RPMI8226 (cell line): ENCODE results near the gene GLB1L.
"Not testable (repeated sequence)": the region's sequence is repeated elsewhere in the genome, so short reads cannot be mapped to it uniquely, and the experiment has no call there.

ENCODE experiments used
- DNase-seq: peaks from one replicate; pipeline ENCODE4 v3.0.0-alpha.2; 2015

Gene GLB1L

DNA sequence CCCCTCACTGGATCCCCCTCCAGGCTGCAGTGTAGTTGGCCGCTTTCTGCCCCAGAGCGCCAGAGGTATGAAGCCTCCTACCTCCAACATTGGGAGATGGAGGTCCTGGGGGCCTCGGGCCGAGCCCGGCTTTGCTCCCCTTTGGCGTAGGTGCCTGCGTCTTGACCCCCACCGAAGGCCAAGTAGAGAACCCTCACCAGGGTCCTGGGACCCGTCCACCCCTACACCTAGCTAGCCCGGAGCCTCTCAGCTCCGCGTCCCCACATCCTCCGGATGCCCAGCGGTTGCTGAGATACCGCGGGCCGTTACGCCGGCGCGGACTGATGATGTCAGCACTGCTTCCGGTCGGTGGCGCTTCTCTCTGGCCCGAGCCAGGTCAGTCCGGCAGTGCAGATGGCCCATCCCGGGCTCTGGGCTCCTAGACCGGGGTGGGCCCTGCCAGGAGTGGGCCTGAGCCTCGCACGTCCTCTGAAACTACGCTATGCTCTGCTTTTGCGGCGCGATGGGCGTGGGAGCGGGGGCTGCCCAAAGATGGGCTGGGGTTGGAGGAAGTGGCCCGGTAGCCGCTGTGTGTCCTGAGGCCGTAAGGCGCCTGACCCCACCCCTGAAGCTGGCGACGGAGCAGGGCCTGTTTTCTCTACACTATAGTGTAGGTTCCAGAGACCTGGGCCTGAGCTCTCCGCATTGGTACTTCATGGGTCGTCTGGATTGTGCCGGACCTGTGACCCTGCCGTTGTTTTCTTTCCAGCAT lies at the start of gene GLB1L, which contains the start of gene STK16:
GLB1L (minus strand) TSS at position 297 of the 751 bp plus-strand sequence. CDS start 1,871 bp downstream, outside the sequence.
STK16 (plus strand) TSS at position 332 of the 751 bp plus-strand sequence. CDS start 521 bp downstream, outside the sequence.
- peak; percentile 90 for DNase-seq

DNA sequence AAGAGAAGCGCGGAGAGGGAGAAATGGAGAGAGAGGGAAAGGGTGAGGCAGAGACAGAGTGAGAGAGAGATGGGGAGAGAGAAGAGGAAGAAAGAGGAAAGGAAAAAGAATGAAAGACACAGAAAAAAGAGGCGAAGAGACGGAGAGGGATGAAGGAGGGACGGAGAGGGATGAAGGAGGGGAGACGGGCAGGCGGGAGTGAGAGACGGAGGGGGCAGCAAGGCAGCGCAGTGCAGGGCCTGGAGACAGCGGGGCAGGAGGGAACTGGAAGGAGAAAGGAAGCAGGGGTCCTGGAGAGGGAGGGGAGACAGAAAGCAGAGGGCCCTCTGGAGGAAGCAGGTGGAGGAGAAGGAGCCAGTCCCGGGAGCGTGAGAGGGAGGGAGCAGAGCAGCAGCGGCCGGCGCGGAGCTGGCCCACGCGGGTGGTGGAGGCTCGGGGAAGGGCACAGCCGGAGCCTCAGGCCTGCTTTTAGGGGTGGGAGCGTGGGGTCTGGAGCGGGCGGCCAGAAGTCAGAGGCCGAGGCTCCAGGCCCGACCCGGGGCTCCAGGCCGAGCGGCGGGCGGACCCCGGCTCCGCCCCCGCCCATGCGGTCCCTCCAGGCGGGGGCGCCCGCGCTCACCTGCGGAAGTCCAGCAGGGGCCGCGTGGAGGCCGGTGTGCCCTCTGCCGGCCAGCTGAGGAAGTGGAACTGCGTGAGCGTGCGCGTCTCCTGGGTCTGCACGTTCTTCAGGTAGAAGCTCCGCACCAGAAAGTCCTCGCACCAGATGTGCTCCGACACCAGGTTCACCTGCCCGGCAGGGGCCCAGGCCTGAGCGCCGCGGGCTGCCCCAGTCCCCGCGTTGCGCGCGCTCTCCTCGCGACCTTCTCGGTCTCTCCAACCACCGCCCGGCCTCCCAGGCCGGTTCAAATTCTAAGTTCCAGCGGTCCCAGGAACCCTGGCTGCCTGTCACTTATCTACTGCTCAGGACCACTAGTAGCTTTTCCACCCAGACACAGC lies 49.4 kb upstream of the GLB1L start:
- DNase-seq: peak; percentile 89

DNA sequence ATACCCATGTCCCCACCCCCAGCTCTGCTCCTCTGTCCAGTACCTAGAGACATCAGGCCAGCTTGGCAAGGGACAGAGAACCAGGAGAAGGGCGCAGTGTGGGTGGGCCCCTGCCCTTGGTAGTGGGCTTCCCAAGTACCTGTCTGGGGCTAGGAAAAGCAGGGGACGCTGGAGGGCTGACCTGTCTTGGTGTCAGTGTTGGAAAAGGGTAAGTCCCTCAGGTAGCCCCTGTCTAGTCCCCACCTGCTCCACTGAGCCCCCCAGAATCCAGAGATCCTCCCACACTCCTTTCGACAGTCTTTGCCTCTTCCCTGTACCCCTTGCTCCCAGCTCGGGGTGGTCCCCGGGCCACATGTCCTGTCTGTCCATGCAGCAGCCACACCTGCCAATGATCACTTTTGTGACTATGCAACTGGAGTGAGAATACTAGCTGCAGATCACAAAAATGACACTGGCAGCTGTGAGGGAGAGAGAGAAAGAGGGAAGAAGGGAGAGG lies 48.5 kb upstream of the GLB1L start:
- DNase-seq: no peak

DNA sequence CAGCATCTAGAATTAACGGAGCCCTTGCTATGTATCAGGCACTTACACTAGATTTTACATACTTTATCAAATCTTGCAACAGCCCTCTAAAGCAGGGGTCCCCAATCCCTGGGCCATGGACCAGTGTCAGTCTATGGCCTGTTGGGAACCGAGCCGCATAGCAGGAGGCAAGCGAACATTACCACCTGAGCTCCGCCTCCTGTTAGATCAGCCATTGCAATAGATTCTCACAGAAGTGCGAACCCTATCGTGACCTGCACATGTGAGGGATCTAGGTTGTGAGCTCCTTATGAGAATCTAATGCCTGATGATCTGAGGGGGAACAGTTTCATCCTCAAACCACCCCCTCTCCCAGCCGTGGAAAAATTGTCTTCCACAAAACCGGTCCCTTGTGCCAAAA lies 47.4 kb upstream of the GLB1L start:
- no peak for DNase-seq

DNA sequence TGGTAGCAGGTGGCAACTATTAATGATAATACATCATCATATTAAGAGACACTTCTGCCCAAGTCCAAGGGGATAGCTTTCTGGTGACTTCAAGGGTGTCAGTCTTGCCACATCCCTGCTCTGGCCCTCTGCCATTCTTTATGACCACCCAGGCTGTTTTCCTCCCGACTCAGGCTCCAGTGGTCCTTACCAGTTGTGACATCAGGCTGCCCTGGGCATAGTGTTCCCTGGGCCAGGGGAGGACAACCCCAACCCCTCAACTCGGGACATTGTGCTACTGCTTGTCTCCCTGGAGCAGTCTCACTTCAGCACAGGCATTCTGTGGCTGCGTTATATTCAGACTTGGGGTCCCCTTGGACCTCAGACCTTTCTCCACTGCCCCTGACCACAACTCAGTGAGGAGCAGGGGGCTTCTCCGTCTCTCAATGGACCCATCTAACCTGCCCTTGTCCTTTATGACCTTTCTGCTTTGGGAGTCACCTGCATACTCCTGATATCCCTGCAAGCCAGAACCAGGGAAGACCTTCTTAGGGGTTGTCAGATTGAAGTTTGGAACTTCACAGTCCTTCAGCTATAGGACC lies 46.8 kb upstream of the GLB1L start:
- DNase-seq: no peak

DNA sequence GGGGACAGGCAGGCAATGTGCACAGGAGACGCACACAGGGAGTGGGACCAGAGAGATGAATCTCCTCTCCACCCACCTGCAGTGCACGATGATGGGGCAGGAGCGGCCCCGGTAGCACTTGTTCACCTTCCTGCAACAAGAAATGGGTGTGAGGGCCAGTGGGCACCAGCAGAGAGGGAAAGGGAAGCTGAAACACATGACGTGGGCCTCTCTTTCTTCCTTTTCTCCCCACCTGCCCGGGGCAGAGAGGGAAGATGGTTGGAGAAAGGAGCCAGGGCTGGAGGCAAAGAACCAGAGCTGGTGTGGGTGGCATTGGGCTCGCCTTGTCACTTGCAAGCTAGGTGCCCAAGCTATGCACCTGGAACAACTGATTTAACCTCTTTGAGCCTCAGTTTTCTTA lies 46.1 kb upstream of the GLB1L start:
- DNase-seq: no peak

DNA sequence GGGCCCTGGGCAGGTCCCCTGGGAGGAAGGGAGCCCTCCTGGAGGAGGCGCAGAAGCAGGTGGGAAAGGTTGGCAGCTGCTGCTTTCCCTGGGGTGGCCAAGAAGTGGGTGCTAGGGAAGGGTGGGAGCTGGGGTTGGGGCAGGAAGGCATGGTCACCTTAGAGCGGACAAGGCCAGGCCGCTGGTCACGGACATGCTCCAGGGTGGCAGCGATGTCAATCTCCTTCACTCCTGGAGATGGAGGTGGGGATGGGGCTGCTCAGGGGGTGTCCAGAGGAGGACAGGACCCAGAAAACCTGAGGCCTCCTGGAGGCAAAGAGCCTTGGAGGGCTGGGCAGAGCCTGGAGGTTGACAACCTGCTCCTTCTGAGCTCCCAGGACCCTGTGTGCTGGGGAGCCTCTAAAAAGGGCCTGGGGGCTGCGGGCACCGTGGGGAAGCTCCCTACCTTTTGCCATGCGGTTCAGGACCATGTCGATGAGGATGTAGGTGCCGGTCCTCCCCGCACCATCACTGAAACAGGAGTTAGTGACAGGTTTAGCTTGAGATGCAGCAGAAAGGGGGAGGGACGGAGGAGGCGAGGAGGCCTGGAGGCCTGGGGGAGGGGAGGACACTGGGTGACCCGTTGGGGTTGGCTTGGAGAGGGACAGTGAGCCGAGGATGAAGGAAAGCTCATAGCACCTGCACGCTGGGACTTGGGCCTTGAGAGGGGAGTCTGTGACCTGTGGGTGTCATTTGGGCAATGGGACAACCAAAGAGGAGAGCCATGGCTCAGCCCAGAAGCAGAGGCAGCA lies 45.3 kb upstream of the GLB1L start:
- no peak for DNase-seq

DNA sequence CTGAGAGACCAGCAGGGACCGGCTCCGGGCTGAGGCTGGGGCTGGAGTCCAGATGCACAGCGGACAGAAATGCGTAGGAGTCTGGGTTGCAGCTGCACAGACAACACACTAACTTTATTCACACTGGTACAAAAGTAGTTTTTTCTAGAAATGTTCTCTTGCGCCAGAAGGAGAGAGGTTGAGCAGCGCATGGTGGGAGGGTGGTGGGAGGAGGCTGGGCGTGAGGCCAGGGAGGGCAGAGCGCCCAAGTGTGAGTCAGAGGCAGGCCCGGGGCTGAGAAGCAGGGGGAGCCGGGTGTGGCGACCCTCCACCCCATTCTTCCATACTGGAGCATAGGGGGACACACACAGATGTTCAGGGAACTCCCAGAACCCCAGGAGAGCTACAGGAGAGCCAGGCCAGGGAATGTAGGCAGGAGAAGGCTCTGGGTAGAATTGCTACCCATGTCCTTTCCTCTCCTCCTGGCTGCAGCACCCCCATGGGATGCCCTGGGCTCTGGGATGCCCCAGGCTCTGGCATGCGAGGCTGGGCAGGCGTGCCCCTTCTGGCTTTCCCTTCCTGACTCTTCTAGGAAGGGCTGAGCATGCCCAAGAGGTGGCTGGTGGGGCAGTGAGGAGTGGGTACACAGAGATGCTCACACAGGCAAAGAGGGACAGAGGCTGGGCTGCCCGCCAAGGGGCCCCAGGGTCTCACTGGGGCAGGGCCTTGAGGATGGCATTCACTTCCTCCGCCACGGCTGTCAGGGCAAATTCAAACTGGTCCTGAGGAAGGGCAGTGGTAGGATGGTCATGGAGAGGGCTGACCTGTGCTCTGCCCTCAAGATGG lies 44.5 kb upstream of the GLB1L start:
- DNase-seq: peak; percentile 11

DNA sequence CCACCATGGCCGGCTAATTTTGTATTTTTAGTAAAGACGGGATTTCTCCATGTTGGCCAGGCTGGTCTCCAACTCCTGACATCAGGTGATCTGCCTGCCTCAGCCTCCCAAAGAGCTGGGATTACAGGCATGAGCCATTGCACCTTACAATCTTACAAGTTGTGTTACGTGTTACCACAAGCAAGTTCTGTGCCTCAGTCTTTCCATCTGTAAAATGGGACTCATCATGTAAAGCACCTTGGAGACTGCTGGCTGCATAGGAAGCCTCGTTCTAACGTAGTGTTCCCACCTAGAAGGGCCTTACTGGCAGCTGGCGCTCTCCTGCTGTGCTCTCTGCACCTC lies 43.9 kb upstream of the GLB1L start:
- no peak for DNase-seq

DNA sequence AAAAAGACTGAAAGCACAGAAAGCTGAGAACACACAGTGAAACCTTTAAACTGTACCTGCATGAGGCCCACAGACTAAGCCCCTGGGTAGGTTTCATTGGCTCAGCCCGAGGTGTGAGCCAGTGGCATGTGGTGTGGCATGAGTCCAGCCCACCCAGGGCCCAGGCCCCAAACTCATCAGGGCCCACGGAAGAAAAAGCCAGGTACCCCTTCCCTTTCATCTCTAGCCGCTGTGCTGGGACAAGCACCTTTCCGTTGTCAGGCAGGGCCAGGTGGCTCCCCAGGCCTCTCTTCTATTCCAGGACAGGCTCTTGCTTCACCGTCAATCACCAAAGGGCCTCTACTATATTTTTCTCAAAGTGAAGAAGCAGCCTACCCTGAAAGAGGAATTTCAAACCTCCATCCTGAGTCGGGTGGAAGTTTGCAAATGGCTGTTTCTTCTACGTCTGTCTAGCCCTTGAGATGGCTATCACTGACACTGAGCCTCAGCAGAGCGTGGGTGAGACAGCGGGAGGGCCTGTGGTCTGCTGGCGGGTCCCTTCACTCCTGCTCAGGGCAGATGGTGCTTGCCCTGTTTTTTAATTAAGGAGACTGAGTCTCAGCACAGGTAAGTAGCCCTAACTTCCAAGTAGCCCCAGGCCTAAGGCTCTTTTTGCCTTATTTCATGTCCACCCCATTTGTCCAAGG lies 42.5 kb upstream of the GLB1L start:
- DNase-seq: no peak

DNA sequence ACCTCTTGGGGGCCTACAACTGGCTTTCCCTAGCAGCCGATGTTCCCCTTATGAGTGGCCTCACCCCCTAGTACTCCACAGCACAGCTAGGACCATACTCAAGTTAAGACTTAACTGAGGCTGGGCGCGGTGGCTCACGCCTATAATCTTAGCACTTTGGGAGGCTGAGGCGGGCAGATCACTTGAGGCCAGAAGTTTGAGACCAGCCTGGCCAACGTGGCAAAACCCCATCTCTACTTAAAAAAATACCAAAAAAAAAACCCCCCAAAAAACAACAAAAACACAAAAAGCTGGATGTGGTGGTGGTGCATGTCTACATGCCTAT lies 41.8 kb upstream of the GLB1L start:
- not testable (repeated sequence) for DNase-seq

DNA sequence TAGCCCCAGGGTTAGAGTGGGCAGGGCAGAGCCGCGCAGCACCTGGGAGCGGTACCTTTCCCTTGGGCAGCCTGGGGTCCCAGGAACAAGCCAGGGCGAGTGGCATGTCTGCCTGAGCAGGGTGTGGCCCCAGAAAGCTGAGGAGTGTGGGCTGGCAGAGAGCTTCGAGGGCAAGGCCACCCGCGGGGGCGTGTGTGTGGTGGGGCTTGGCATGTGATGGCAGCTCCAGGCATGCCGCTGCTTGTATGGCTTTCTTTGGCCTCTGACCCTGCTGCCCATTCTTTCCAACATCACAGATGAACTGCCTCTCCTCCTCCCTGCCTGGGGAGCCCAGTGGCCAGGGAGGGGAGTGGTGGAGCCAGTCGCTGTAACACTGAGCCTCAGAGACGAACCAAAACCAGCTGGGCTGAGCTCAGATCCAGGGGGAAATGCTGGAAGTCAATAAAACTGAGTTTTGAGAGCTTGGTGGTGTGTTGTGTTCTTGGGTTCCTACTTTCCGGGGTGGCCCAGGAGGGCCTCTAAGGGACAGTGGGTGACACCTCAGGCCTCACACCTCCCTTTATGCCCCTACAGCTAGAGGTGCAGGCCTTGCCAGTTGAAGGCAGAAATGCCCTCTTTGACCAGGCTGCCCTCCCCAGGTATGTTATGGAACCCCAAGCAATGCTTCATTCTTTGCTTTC lies 41.3 kb upstream of the GLB1L start:
- DNase-seq: no peak

DNA sequence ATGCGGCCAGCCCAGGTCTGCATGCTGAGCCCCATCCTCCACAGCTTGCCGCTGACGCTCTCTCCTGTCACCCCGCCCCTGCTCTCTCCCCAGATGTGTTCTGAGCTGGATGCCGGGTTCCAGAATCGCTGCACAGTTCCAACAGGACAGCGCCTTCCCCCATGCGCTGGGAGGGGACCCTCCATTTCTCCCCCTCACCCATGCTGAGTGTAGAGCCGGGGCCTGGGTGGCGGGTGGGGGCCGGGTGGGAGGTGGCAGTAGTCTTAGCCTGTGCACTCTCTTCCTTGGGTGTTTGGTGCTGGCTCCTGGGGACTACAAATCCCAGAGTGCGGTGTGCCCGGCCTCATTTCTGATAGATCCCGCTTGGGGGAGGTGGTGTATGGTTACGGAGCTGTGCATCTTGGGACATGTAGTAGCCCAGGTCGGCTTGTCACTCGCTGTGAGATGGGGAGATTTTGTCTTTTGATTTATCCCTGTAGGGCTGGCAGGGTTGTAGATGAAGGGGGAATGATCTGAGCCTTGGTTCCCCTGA lies 40.7 kb upstream of the GLB1L start:
- no peak for DNase-seq

DNA sequence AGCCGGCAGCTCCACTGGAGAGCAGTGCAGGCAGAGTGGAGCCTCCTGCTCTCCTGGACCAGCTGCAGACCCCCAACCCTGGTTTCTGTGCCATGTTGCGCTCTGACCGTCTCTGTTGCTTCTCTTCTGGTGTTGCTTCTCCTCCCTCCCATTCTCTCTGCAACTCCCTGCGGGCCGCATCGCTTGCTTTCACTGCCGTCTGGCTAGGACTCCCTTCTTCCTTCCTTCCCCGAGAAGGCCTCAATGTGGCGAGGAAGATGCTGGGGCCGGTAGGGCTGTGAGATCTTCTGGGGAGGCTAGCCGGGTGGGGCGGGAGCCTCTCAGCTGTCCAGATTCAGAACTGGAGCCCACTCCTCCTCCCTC lies 40.1 kb upstream of the GLB1L start:
- no peak for DNase-seq

DNA sequence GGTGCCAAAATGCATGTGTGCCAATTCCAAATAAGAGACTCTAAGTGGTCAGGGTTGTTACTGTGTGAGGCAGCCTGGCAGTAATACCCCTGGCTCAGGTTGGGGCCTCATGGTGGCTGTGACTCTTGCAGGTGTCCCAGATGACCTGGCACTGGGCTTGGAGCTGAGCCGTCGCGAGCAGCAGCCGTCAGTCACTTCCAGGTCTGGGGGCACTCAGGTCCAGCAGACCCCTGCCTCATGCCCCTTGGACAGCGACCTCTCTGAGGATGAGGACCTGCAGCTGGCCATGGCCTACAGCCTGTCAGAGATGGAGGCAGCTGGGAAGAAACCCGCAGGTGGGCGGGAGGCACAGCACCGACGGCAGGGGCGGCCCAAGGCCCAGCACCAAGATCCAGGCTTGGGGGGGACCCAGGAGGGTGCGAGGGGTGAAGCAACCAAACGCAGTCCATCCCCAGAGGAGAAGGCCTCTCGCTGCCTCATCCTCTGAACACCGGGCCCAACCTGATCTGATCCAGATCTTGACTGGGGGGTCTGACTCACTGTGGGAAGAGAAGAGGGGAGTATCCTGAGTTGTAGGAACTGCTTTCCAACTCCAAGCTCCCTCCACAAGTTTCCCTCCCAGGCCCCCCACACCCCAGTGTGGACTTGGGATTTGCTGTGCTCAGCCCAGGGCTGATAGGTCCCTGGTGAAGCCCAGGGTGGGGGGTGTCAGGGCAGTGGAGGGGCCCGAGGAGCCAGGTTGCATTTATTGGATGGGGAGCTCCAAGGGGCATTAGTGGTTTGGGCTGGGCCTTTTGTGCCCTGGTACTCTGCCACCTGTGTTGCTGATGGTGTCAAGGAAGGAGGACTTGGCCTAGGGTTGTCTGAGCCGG lies 39.5 kb upstream of the GLB1L start:
- DNase-seq: no peak

DNA sequence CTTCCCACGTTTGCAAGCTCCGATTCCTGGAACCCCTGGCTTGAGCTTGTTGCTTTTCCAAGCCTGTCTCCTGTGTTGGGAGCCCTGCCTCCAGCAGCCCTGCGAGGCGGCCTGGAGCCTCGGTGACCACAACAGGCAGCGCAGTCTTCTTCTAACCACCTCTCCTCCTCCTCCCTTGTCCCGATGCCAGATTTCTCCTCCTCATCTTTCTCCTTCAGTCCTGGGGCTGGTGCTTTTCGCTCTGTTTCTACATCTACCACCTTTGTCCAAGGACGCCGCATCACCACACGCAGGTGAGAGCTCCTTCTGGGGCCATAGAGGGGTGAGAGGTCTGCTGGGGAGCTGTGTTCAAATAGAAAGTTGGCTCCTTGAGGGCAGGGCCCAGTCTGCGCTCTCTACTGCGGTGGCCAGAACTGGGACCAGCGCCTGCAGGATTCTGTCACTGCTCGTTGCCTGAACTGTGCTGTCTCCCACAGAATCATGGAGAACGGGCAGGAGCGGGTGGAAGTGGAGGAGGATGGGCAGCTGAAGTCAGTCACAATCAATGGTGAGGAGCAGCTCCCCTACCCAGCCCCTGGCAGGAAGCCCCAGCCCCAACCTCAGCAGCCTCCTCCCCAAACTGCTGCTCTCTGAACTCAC lies 37.8 kb upstream of the GLB1L start:
- no peak for DNase-seq

DNA sequence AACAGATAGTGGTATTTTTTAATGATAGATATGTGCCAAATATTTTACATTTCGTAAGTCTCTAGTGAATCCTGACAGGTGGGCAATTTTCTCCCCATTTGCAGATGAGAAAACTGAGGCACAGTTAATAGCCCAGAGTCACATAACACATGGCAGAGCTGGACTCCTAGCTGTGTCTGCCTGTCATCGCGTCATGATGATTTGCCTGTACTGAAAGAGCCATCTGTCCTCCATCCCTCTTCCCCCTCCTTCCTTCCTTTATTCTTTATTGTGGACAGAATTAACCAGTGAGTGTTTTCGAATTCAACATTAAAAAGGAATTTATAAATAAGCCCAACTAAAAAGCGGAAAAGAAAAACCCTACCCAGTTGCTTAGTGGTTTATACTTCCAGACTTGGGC lies 37.1 kb upstream of the GLB1L start:
- DNase-seq: no peak

DNA sequence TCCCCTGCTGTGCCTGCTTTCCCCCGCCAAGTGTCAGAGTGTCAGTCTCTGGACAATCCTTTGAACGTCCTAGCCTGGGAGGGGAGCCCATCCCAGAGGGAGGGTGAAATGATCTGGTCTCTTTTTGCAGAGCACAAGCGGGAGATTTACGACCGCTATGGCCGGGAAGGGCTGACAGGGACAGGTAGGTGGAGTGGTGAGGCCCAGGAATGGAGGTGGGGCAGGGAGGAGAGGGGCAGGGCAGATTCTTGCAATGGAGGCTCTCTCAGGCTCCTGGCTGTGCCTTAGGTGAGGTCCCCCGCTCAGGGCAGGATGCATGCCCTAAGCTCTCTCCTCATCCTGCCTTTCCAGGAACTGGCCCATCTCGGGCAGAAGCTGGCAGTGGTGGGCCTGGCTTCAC lies 36.3 kb upstream of the GLB1L start:
- no peak for DNase-seq

DNA sequence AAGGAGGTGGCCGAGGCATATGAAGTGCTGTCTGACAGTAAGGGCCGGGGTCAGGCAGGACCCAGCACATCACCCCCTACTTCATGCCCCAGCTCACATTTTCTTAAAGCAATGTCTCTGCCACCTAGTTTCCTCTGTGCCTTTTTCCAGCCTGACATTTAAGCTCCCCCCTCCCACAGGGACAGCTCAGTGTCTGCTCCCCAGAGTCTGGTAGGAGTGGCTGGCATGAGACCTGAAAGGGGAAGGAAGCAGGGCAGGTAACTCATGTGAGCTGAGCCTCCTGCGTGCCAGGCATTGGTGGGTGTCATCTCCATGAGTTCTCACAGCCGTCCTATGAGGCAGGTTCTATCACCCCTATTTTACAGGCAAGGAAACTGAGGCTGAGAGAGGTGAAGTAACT lies 35.4 kb upstream of the GLB1L start:
- DNase-seq: no peak
